Measurements from ENCODE around the gene PROZ.

DNA sequence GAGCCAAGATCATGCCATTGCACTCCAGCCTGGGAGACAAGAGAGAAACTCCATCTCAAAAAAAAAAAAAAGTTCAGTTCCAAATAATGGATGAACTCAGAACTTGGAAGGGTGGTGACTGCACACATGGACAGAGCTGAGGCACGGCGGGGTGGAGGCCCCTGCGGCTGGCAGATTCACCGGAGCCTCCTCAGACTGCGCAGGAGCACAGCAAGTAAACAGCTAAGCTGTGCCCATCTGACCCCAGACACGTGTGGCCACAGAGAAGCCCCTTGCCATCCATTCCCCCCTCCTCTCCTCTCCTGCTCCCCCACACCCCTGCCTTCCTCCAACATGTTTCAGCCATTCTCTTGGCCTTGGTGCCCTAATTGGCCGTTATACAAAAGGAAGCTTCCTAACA lies 15.6 kb upstream of the PROZ start:
- TF ChIP-seq, protein P1, sequence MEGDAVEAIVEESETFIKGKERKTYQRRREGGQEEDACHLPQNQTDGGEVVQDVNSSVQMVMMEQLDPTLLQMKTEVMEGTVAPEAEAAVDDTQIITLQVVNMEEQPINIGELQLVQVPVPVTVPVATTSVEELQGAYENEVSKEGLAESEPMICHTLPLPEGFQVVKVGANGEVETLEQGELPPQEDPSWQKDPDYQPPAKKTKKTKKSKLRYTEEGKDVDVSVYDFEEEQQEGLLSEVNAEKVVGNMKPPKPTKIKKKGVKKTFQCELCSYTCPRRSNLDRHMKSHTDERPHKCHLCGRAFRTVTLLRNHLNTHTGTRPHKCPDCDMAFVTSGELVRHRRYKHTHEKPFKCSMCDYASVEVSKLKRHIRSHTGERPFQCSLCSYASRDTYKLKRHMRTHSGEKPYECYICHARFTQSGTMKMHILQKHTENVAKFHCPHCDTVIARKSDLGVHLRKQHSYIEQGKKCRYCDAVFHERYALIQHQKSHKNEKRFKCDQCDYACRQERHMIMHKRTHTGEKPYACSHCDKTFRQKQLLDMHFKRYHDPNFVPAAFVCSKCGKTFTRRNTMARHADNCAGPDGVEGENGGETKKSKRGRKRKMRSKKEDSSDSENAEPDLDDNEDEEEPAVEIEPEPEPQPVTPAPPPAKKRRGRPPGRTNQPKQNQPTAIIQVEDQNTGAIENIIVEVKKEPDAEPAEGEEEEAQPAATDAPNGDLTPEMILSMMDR (IDR thresholded peaks at IDR 0.05): no peak
- no peak for TF ChIP-seq POLR2A (IDR thresholded peaks at IDR 0.05)
